PC-9 (cell line): ENCODE measurements around the gene LBHD2.

Experiments used
- CTCF ChIP-seq: fragments of 200-600 bp; sonication (generic); conservative IDR thresholded peaks from 2 replicates; pipeline ENCODE4 v1.6.1; 2017; ENCODE audit warnings: mixed run types, antibody characterized with exemption, mild to moderate bottlenecking, moderate library complexity
- EZH2 ChIP-seq: fragments of 200-600 bp; sonication (generic); IDR thresholded peaks from 2 replicates; pipeline ENCODE4 v1.8.0; 2017; ENCODE audit warnings: antibody characterized with exemption, low read depth

DNA sequence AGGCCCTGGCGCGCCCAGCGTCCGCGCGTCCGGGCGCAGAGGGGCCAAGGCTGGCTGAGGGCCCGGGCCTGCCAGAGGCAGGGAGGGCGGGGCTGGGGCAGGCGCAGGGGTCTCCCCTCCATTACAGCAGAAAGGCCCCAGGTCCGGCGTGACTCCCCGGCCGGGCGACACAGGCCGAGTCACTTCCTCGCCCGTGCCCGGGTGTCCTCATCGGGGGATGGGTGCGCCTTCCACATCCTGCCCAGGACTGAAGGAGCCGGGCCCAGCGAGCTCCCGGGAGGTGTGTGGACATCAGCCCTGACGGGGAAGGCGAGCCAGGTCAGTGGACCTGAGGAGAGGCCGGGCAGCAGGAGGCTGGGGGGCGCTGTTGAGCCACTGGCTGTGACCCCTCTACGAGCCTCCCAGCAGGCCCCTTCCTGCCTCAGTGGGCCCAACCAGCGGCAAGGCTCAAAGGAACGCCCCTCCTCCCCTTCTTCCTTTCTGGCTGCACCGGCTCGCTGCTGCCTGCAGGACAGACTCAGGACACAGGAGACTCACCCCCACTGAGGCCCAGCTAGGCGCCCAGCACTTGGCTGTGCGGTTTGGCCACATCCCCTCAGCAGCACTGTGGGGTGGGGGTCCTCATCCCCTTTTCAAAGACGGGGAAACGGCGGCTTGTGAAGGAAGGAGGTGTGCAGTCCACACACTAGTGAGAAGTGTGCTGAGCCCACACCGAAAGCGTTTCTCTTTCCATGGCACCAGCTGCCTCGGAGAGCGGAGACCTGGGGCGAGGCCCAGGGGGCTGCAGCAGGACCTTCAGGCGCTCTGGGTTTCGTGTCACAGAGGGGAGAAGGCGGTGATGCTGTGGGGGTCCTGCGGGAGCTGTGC lies 39.9 kb downstream of the LBHD2 start:
- TF ChIP-seq CTCF (peak; percentile 82), EZH2 (no peak)
